Pancreas (tissue), 10 donors: Measurements from ENCODE around the gene SLC20A1. TPM values are rescaled to one million over a fixed set of nuclear protein-coding genes. Genes with fewer than 3 reads are reported as not detected.
A peak's percentile ranks its signal among the peaks of the same experiment; 100 is the strongest.

ENCODE experiments used
- ATAC-seq, 4 donors: fragments of 200-7000 bp; cut with Tn5 transposase; one replicate each; pipeline versions ENCODE4 v1.8.0 to v1.9.1; 2020; ENCODE audit warnings: mild to moderate bottlenecking in 4 of 4, moderate library complexity in 4 of 4
- DNase-seq, 6 donors: peaks; one replicate each; pipeline ENCODE4 v3.0.0-alpha.2; 2020
- FAIRE-seq: peaks from 2 replicates; lab custom pipeline; 2012; peaks lifted over from hg19 to GRCh38; lab: Jason Lieb, UNC
- H3K27ac ChIP-seq, 4 donors: fragments of 200-600 bp; sonication (generic); 1 replicate in 3 of 4; 2 replicates in 1 of 4; pipeline versions ENCODE4 v1.5.0 to v1.8.0; 2020
- H3K27me3 ChIP-seq, 4 donors: fragments of 200-600 bp; one replicate each; pipeline ENCODE4 v1.8.0; 2021
- H3K36me3 ChIP-seq, 3 donors: fragments of 200-600 bp; sonication (generic) in 1 of 3; one replicate each; pipeline versions ENCODE4 v1.5.0 to v1.8.0; 2020 to 2021
- H3K4me1 ChIP-seq, 3 donors: fragments of 200-600 bp; one replicate each; pipeline ENCODE4 v1.8.0; 2021
- H3K4me3 ChIP-seq, 4 donors: fragments of 200-600 bp; sonication (generic) in 2 of 4; one replicate each; pipeline versions ENCODE4 v1.5.0 to v1.8.0; 2020 to 2021
- H3K9me3 ChIP-seq, 4 donors: fragments of 200-600 bp; one replicate each; pipeline ENCODE4 v1.8.0; 2021
- CTCF ChIP-seq, 4 donors: fragments of 200-600 bp; sonication (generic) in 3 of 4; IDR thresholded peaks; one replicate each; pipeline versions ENCODE4 v1.5.0 to v1.8.0; 2021; ENCODE audit warnings: antibody characterized with exemption in 4 of 4
- WGBS, 2 donors: extraction: QIAGEN DNeasy Blood & Tissue Kit; methylation state at CpG; one replicate each; pipeline ENCODE4 v1.1.7; 2013; 5-methylcytosine and 5-hydroxymethylcytosine counted together
- intact Hi-C, 3 donors: fragments of 100-400 bp; cut with DNase I; formaldehyde crosslinking; loops; one replicate each; pipeline versions ENCODE4 v1.11.1 to v1.14.2; 2022
- polyA plus RNA-seq, 2 donors: library from polyadenylated mRNA; stranded (reverse); fragments of 200-250 nt; gene quantifications; one replicate each; pipeline ENCODE4 v1.2.3, GENCODE V29; 2013
- total RNA-seq, 6 donors: library from RNA; stranded (reverse); fragmentation: NEBNext Ultra II Directional in 4 of 6; extraction: Animal tissue kit (Norgen Biotek cat#: 25700) in 4 of 6; gene quantifications; one replicate each; pipeline versions ENCODE4 v1.2.1 to v1.2.4, GENCODE V29; 2021 to 2023
- donor health status: healthy with polysubstance abuse.
- donor health status: DM: no; HTN: no; CAD: no; lungs with moderate emphysema.
- donor health status: DM: no; HTN: no; CAD: no.
- donor health status: control.
- donor health status: control.
- donor health status: Bipolar disorder and iron deficiency.
- donor health status: DM: yes; HTN: yes; CAD: no.
- donor health status: DM: no; HTN: no; CAD: no.
- donor health status: DM: no; HTN: no; CAD: no.
- donor health status: DM: yes; HTN: yes; CAD: no.

Gene SLC20A1
- total and polyA plus RNA-seq, 8 donors = 10.6 to 25.9 (median 17.2) TPM

DNA sequence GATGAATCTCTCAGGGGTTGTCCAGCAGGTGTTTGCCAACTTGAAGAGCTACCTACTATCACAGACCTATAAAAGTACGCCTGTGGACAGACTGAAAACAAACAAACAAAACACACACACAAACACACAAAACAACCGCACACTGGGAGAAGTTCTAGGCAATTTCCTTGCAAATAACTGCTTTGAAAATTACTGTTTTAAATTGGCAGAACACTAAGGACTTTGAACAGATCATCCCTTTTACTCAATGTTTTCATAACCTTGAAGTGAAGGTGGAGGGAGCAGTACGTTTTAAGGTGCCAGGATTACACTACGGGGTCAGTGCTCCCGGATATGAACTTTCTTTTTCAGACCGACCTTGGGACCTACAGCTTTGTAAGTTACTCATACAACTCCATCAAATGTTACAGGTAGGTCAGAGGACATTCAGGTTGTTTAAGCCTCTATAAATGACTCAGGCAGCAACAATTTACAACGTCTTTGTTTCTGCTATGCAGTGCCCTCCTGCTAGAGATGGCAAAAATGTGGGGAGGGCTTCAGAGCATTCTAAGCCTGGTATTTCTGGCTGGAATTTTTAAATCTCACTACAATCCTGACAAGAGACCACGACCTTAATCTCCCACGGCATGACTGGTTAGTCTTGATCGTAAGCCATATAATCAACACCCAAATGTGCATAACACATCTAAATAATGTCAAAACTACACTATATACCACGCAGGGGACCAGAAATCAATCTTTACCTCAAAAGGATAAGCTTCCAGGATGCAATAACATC, 1.4 kb upstream of the SLC20A1 start:
- 11 to 14% methylated on average over 11 of the region's 11 CpGs for WGBS, 2 donors
- ATAC-seq = peak; percentile 11 to 23 (median 16)
- TF ChIP-seq CTCF (IDR thresholded peaks at IDR 0.05) = no peak
- DNase-seq = peak in 2 of 6 donors; percentile 25 to 53
- intact Hi-C loops = no loop called here
- H3K27me3 ChIP-seq = no peaks in the 10 kb centered on the region
- no peaks in the 10 kb centered on the region for H3K9me3 ChIP-seq
- no peak for FAIRE-seq
- peaks cover 8 to 31% (median 20%) of the 10 kb centered on the region in 3 donors for H3K4me1 ChIP-seq
- H3K36me3 ChIP-seq = no peaks in the 10 kb centered on the region
- peak overlapping the region; percentile 93 to 97 (median 96) for H3K27ac ChIP-seq
- H3K4me3 ChIP-seq = peak overlapping the region; percentile 82 to 96 (median 91)

DNA sequence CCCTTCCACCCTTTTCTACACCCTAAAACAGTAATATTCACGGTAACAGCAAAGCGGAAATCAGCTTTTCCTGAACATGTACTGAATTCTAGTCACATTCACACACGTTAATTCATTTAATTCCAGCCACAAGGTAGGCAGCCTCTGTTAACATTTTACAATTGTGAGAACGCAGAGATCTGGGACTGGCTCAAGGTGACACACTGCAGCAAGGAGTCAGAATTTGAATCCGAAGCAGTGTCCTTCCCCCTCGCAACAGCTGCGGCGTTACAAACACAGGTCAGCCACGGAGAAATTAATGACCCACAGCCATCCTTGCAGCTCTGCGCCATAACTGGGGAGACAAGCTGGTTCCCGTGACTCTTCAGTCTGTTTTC, 818 bp upstream of the SLC20A1 start:
- peak in 3 of 4 donors; percentile 6 to 34 (median 7) for ATAC-seq
- FAIRE-seq = no peak
- Histone ChIP-seq H3K36me3 (no peaks in the 10 kb centered on the region), H3K4me1 (peaks cover 8 to 34% (median 20%) of the 10 kb centered on the region in 3 donors), H3K9me3 (no peaks in the 10 kb centered on the region), H3K4me3 (peak overlapping the region; percentile 82 to 96 (median 91)), H3K27me3 (no peaks in the 10 kb centered on the region), H3K27ac (peak overlapping the region; percentile 93 to 97 (median 96))
- no peak for TF ChIP-seq CTCF (IDR thresholded peaks at IDR 0.05)
- no peak for DNase-seq
- 2% methylated on average over 11 of the region's 11 CpGs for WGBS, 2 donors
- intact Hi-C loops = no loop called here

GRCh38 chr2:112646102-112646719, 472 bp downstream of the SLC20A1 start:
- Histone ChIP-seq H3K27me3 (no peaks in the 10 kb centered on the region), H3K4me3 (peak overlapping the region; percentile 82 to 96 (median 91)), H3K36me3 (no peaks in the 10 kb centered on the region), H3K4me1 (peaks cover 8 to 34% (median 20%) of the 10 kb centered on the region in 3 donors), H3K27ac (peak overlapping the region; percentile 93 to 97 (median 96)), H3K9me3 (no peaks in the 10 kb centered on the region)
- no peak for TF ChIP-seq CTCF (IDR thresholded peaks at IDR 0.05)
- no peak for FAIRE-seq
- intact Hi-C loops = no loop called here
- peak; percentile 29 to 51 (median 35) for ATAC-seq
- peak in 5 of 6 donors; percentile 36 to 81 (median 60) for DNase-seq
- WGBS, 2 donors = 0 to 1% methylated on average over 51 to 69 of the region's 69 CpGs

- Histone ChIP-seq H3K36me3 (peaks cover 0 to 2% (median 0%) of the 10 kb centered on the region in 3 donors), H3K9me3 (no peaks in the 10 kb centered on the region), H3K4me3 (peak overlapping the region; percentile 82 to 96 (median 91)), H3K27ac (peak overlapping the region in 1 of 4 donors; percentile 96), H3K4me1 (peaks cover 8 to 34% (median 20%) of the 10 kb centered on the region in 3 donors), H3K27me3 (no peaks in the 10 kb centered on the region)
- intact Hi-C loops = no loop called here
- 52 to 59% methylated on average over 20 of the region's 20 CpGs for WGBS, 2 donors
- no peak for TF ChIP-seq CTCF (IDR thresholded peaks at IDR 0.05)
- ATAC-seq (no peak), FAIRE-seq (no peak), DNase-seq (no peak)
These were observed 1.3 kb downstream of the SLC20A1 start for GRCh38 chr2:112646791-112647689.
